A549 treated with AZD9567 at 1 μM for 4 hours (cell line): ENCODE data around the gene COX6A2. TPM values are rescaled to one million over a fixed set of nuclear protein-coding genes. Genes with fewer than 3 reads are reported as not detected.

Experiments used
- total RNA-seq: library from RNA; stranded (reverse); fragments of 200-300 nt; extraction: Qiagen RNA extraction; gene quantifications from 5 replicates; pipeline ENCODE4 v1.2.3, GENCODE V29; 2022; ENCODE audit not compliant: insufficient read depth

Gene COX6A2
- not detected in 5 replicates for total RNA-seq

DNA sequence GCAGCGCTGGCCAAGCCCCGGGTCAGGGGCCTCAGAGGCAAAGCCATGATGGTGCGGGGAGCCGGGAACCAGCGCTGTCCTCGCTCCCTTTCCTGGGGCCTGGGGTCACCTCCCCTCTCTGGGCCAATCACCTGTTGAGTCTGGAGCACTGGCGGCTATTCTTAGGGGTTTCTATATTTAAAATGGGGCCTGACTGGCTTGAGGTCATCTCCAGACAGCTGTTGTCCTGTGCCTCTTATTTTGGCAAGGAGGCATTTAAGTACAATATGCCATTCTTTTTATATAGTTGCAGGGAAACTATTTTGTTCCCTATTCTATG, at the start of gene COX6A2:
TSS of gene COX6A2 (minus strand) at position 82 of the 319 bp plus-strand sequence. CDS start at position 47, 35 bp downstream.

DNA sequence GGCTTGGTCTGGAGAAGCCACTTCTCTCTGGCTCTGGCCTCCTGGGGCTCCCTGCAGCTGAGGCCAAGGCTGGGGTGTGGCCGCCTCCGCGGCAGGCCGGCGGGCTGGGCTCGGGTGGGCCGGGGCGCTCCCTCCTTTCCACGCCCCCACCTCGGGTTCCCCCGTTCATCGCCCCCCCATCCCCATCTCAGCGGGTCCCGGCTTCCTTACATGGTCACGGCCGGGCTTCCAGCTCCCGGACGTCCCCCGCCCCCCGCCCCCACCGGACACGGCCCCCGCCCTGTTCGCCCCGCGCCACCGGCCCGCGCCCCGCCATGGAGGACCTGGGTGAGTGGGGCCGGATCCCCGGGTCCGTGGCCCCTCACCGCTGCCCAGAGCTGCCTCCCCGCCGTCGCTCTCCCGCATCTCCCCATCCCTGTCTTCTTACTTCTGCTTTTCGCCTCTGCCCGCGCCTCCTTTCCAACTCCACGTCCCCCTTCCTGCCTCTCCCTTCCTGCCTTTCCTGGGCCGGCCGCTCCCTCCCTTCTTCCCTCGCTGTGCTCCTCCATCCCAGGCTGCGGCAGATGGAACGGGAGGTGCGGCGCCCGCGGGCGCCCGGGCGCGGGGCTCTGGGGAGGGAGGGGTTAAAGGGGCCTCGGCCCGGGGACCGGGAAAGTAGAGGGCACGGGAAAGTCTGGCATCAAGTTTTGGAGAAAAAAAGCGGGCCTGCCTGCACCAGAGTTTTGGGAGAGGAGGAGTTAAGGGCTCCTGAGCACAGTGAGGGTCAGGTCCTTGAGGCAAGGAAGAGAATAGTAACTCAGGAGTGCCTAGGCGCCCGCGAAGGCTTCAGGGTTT, 43.9 kb upstream of the COX6A2 start, which contains the start of gene TGFB1I1:
TSS of gene TGFB1I1 (plus strand) at position 278 of the 834 bp plus-strand sequence. CDS start at position 315, 37 bp downstream.

DNA sequence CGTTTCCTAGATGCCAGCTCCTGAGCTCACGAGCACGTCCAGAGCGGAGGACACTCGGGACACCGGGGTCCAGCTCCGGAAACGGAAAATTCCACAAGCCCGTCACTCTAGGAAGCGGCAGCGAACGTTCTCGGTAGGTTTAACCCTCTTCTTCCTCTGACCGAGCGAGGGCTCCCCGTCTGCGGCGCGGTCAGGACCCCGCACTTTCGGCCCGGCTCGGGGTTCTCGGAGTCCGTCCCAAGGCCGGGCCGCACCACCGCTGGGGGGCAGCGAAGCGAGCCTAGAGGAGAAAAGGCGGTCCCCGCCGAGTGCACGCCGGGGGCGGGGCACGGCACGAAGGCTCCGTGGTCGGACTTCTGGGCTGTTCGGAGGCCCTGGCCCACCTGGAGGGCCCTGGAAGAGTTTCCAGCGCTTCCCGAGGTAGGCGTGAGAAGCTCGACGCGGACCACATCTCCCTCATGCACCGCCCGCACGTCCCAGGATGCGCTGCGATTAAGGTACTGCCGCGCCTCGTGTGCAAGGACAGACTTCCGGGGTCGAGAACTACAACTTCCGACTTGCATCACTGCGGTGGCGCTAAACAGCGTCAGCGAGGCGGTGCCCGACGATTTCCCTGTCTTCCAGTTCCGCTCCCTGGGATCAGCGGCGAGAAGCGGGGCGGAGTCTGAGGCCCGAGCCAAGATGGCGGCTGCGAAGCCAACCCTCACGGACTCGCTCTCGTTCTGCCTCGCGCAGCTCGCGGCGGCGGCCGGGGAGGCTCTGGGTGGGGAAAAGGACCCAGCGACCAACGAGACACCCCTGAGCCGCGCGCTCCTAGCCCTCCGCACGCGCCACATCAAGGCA, 30.9 kb upstream of the COX6A2 start, which contains the start of gene ARMC5:
TSS of gene ARMC5 (plus strand) at position 658 of the 843 bp plus-strand sequence. CDS start at position 682, 24 bp downstream.

DNA sequence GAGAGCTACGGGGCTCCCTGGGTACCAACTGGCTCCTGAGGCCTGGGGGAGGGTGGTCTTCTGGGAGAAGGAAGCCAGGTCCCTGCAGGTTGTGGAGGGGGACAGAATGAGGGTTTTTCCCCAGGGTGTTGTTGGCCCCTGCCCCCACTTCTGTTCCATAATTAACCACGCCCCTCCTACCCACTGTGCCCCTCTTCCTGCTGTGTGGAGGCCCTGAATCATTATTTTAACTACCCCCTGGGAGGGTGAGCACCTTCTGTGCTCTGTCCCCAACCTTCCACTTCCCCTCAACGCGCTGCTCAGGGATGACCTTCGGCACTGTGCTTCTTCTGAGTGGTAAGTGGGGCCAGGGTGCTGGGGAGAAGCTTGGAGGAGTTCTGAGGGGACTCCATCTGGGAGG, 35.1 kb downstream of the COX6A2 start, which contains the start of gene ITGAD:
TSS of gene ITGAD (plus strand) at position 280 of the 400 bp plus-strand sequence. CDS start at position 306, 26 bp downstream.

Other genes starting within 250 kb of the COX6A2 start
- 554 to 620 TPM (median 559 TPM) in 5 replicates for gene FUS, start 248.2 kb downstream of the COX6A2 start, total RNA-seq
- gene PYCARD, start 225.6 kb downstream of the COX6A2 start, total RNA-seq: 23.4 to 38.1 TPM (median 33.0 TPM) in 5 replicates
- 0.05 to 0.10 TPM (median 0.05 TPM) in 4 of 5 replicates, not detected in the other for gene TRIM72, start 214.2 kb downstream of the COX6A2 start, total RNA-seq
- not detected in 5 replicates for gene PYDC1, start 211.2 kb downstream of the COX6A2 start, total RNA-seq
- gene ITGAM, start 168.4 kb downstream of the COX6A2 start, total RNA-seq: 1.4 to 2.4 TPM (median 1.8 TPM) in 4 of 5 replicates, not detected in the other
- 0.85 to 1.7 TPM (median 1.3 TPM) in 4 of 5 replicates, not detected in the other for gene ITGAX, start 73.2 kb downstream of the COX6A2 start, total RNA-seq
- gene ITGAD, start 35.0 kb downstream of the COX6A2 start, total RNA-seq: not detected in 5 replicates
- gene ZNF843, start 14.4 kb upstream of the COX6A2 start, total RNA-seq: 0.09 to 0.20 TPM (median 0.13 TPM) in 4 of 5 replicates, not detected in the other
- gene ARMC5, start 31.1 kb upstream of the COX6A2 start, total RNA-seq: 7.0 to 13.3 TPM (median 10.6 TPM) in 5 replicates
- 36.2 to 91.1 TPM (median 45.2 TPM) in 5 replicates for gene TGFB1I1, start 43.8 kb upstream of the COX6A2 start, total RNA-seq
- 0.13 to 0.56 TPM (median 0.38 TPM) in 4 of 5 replicates, not detected in the other for gene SLC5A2, start 54.8 kb upstream of the COX6A2 start, total RNA-seq
- gene RUSF1, start 80.0 kb upstream of the COX6A2 start, total RNA-seq: 34.9 to 59.2 TPM (median 55.7 TPM) in 5 replicates
- not detected in 5 replicates for gene AHSP, start 99.5 kb upstream of the COX6A2 start, total RNA-seq